Measurements from ENCODE around the gene TERF2IP. TPM values are rescaled to one million over a fixed set of nuclear protein-coding genes. Genes with fewer than 3 reads are reported as not detected.

Gene TERF2IP
- total and polyA plus RNA-seq, 2 donors from 2014 or later = 58.0 to 72.8 TPM

- TF ChIP-seq CTCF (IDR thresholded peaks at IDR 0.05; ENCODE audit: borderline replicate concordance, extremely low read depth, insufficient read depth) = no peak
- Histone ChIP-seq H3K9me3 (ENCODE audit: control insufficient read depth in 2 of 3, insufficient read depth in 1 of 3, low read length in 3 of 3) (no peaks in the 10 kb centered on the region), H3K9ac (ENCODE audit: low read length in 3 of 3) (no peak within 1 kb of the TSS), H3K4me1 (ENCODE audit: control insufficient read depth in 2 of 3, insufficient read depth in 2 of 3, low read depth in 1 of 3, low read length in 3 of 3) (no peaks in the 10 kb centered on the region), H3K36me3 (ENCODE audit: control insufficient read depth in 2 of 3, insufficient read depth in 3 of 3, low read length in 3 of 3) (no peaks in the 10 kb centered on the region), H3K27me3 (ENCODE audit: control insufficient read depth, insufficient read depth, low read length) (no peaks in the 10 kb centered on the region), H3K4me3 (ENCODE audit: low read length in 3 of 3) (no peak within 1 kb of the TSS), H3K27ac (ENCODE audit: low read depth in 2 of 2, low read length in 2 of 2) (no peak within 1 kb of the TSS)
- no peak for FAIRE-seq
- intact Hi-C loops (cut with DNase I) = no loop called here
- no peak for DNase-seq
These were observed 29.3 kb downstream of the TERF2IP start, which contains the start of gene CPHXL2 for GRCh38 chr16:75676909-75677308. Gene CPHXL2, minus strand, starts transcription at chr16:75677009. Its CDS starts 10 bp downstream, at chr16:75676999.

GRCh38 chr16:75679366-75679765 is 31.8 kb downstream of the TERF2IP start:
- no peak overlapping the region for H3K9ac ChIP-seq (ENCODE audit: low read length in 3 of 3)
- no peak for TF ChIP-seq CTCF (IDR thresholded peaks at IDR 0.05; ENCODE audit: borderline replicate concordance, extremely low read depth, insufficient read depth)
- H3K36me3 ChIP-seq (ENCODE audit: control insufficient read depth in 2 of 3, insufficient read depth in 3 of 3, low read length in 3 of 3) = no peaks in the 10 kb centered on the region
- H3K4me3 ChIP-seq (ENCODE audit: low read length in 3 of 3) = no peak overlapping the region
- no peaks in the 10 kb centered on the region for H3K4me1 ChIP-seq (ENCODE audit: control insufficient read depth in 2 of 3, insufficient read depth in 2 of 3, low read depth in 1 of 3, low read length in 3 of 3)
- FAIRE-seq = no peak
- H3K27me3 ChIP-seq (ENCODE audit: control insufficient read depth, insufficient read depth, low read length) = no peaks in the 10 kb centered on the region
- intact Hi-C loops (cut with DNase I) = no loop called here
- H3K9me3 ChIP-seq (ENCODE audit: control insufficient read depth in 2 of 3, insufficient read depth in 1 of 3, low read length in 3 of 3) = no peaks in the 10 kb centered on the region
- DNase-seq = no peak
- no peak overlapping the region for H3K27ac ChIP-seq (ENCODE audit: low read depth in 2 of 2, low read length in 2 of 2)

GRCh38 chr16:75682308-75682707 is 34.7 kb downstream of the TERF2IP start:
- no peak overlapping the region for H3K27ac ChIP-seq (ENCODE audit: low read depth in 2 of 2, low read length in 2 of 2)
- H3K9ac ChIP-seq (ENCODE audit: low read length in 3 of 3) = no peak overlapping the region
- H3K4me3 ChIP-seq (ENCODE audit: low read length in 3 of 3) = no peak overlapping the region
- no peak for TF ChIP-seq CTCF (IDR thresholded peaks at IDR 0.05; ENCODE audit: borderline replicate concordance, extremely low read depth, insufficient read depth)
- H3K27me3 ChIP-seq (ENCODE audit: control insufficient read depth, insufficient read depth, low read length) = no peaks in the 10 kb centered on the region
- no peaks in the 10 kb centered on the region for H3K9me3 ChIP-seq (ENCODE audit: control insufficient read depth in 2 of 3, insufficient read depth in 1 of 3, low read length in 3 of 3)
- no peaks in the 10 kb centered on the region for H3K4me1 ChIP-seq (ENCODE audit: control insufficient read depth in 2 of 3, insufficient read depth in 2 of 3, low read depth in 1 of 3, low read length in 3 of 3)
- FAIRE-seq (no peak), DNase-seq (no peak)
- H3K36me3 ChIP-seq (ENCODE audit: control insufficient read depth in 2 of 3, insufficient read depth in 3 of 3, low read length in 3 of 3) = no peaks in the 10 kb centered on the region
- intact Hi-C loops (cut with DNase I) = no loop called here

GRCh38 chr16:75687361-75687760 is 39.8 kb downstream of the TERF2IP start:
- H3K27me3 ChIP-seq (ENCODE audit: control insufficient read depth, insufficient read depth, low read length) = no peaks in the 10 kb centered on the region
- intact Hi-C loops (cut with DNase I) = no loop called here
- no peaks in the 10 kb centered on the region for H3K9me3 ChIP-seq (ENCODE audit: control insufficient read depth in 2 of 3, insufficient read depth in 1 of 3, low read length in 3 of 3)
- no peaks in the 10 kb centered on the region for H3K4me1 ChIP-seq (ENCODE audit: control insufficient read depth in 2 of 3, insufficient read depth in 2 of 3, low read depth in 1 of 3, low read length in 3 of 3)
- H3K4me3 ChIP-seq (ENCODE audit: low read length in 3 of 3) = no peak overlapping the region
- DNase-seq (no peak), FAIRE-seq (no peak)
- H3K36me3 ChIP-seq (ENCODE audit: control insufficient read depth in 2 of 3, insufficient read depth in 3 of 3, low read length in 3 of 3) = no peaks in the 10 kb centered on the region
- H3K9ac ChIP-seq (ENCODE audit: low read length in 3 of 3) = no peak overlapping the region
- TF ChIP-seq CTCF (IDR thresholded peaks at IDR 0.05; ENCODE audit: borderline replicate concordance, extremely low read depth, insufficient read depth) = no peak
- no peak overlapping the region for H3K27ac ChIP-seq (ENCODE audit: low read depth in 2 of 2, low read length in 2 of 2)

Data from kidney (tissue), 14 donors.